Measurements from ENCODE around the gene BMP8B.

The BMP8B gene

GRCh38 chr1:39717809-39718208 is 70.9 kb downstream of the BMP8B start:
- Histone ChIP-seq H4K91ac (ENCODE audit: low read depth, low read length) (no peak overlapping the region), H3K79me2 (ENCODE audit: control insufficient read depth, insufficient read depth, low read length, poor library complexity) (no peaks in the 10 kb centered on the region), H3K4me3 (ENCODE audit: low read depth, low read length) (no peak overlapping the region), H4K8ac (ENCODE audit: low read depth, low read length) (no peak overlapping the region), H3K4me2 (ENCODE audit: low read length) (no peak overlapping the region), H4K12ac (ENCODE audit: low read depth, low read length) (no peak overlapping the region), H2AK5ac (ENCODE audit: low read length) (no peak overlapping the region), H3K9me3 (ENCODE audit: insufficient read depth, low read depth, low read length) (no peaks in the 10 kb centered on the region), H3K36me3 (ENCODE audit: control insufficient read depth in 1 of 2, insufficient read depth in 2 of 2, low read length in 2 of 2) (no peaks in the 10 kb centered on the region), H2BK120ac (ENCODE audit: insufficient read depth, low read length, poor library complexity) (no peak overlapping the region), H3K23ac (ENCODE audit: low read length) (no peak overlapping the region), H2AFZ (ENCODE audit: insufficient read depth, low read length, poor library complexity) (no peak overlapping the region), H3K4me1 (ENCODE audit: control insufficient read depth in 1 of 2, insufficient read depth in 2 of 2, low read length in 2 of 2) (no peaks in the 10 kb centered on the region), H3K79me1 (ENCODE audit: low read length) (no peaks in the 10 kb centered on the region), H3K4ac (ENCODE audit: low read depth, low read length) (no peak overlapping the region), H3K14ac (ENCODE audit: low read length) (no peak overlapping the region), H2BK5ac (ENCODE audit: low read depth, low read length, poor library complexity) (no peak overlapping the region), H3K27ac (ENCODE audit: low read depth, low read length) (no peak overlapping the region), H2BK12ac (ENCODE audit: low read length) (no peak overlapping the region), H3K9ac (ENCODE audit: low read length) (no peak overlapping the region), H3K27me3 (ENCODE audit: insufficient read depth, low read length) (peaks cover 13% of the 10 kb centered on the region), H3K18ac (ENCODE audit: low read length) (no peak overlapping the region)
- DNase-seq: no peak
- no CpG with 5 or more reads among the region's 6 CpGs for WGBS (ENCODE audit: extremely low coverage, insufficient coverage, insufficient read length)

DNA sequence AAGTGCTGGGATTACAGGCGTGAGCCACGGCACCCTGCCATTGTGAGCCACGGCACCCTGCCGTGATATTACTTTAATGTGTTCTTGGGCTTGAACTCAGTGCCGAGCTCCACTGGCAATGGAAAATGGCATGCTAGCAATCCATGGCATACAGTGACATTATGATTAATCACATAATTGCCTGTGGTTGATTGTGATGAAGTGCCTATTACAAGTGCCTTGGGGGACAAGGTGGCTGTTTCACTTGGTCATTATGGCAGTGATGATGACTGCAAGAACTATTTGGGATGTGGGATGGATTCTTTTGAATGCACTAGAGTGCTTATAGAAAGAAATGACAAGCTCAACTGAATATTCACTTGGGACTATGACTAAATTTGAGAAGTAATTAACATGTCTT is 75.1 kb downstream of the BMP8B start:
- WGBS (ENCODE audit: extremely low coverage, insufficient coverage, insufficient read length): no CpG with 5 or more reads among the region's 5 CpGs

DNA sequence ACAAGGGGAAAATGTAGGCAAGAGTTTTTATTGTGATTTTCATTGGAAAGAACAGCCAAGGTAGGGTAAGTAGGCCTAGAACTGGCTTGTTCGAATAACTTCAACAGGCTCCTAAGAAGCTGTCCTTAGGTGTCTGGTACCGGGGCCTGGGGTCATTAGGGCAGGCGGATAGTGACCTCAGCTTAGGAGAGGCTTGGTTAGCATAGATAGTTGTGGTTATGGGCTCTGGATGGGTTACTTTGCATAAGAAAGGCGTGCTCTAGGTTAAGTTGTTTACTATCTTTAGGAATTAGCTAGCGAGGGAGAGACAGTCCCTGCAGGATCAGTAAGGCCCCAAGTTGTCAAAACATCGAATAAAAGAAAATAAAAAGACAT is 76.7 kb downstream of the BMP8B start:
- Histone ChIP-seq H4K12ac (ENCODE audit: low read depth, low read length) (no peak overlapping the region), H3K9ac (ENCODE audit: low read length) (no peak overlapping the region), H4K8ac (ENCODE audit: low read depth, low read length) (no peak overlapping the region), H2AK5ac (ENCODE audit: low read length) (no peak overlapping the region), H2BK5ac (ENCODE audit: low read depth, low read length, poor library complexity) (no peak overlapping the region), H2BK120ac (ENCODE audit: insufficient read depth, low read length, poor library complexity) (no peak overlapping the region), H3K4me2 (ENCODE audit: low read length) (no peak overlapping the region), H3K79me1 (ENCODE audit: low read length) (no peaks in the 10 kb centered on the region), H3K14ac (ENCODE audit: low read length) (no peak overlapping the region), H3K27ac (ENCODE audit: low read depth, low read length) (no peak overlapping the region), H3K79me2 (ENCODE audit: control insufficient read depth, insufficient read depth, low read length, poor library complexity) (no peaks in the 10 kb centered on the region), H4K91ac (ENCODE audit: low read depth, low read length) (no peak overlapping the region), H3K27me3 (ENCODE audit: insufficient read depth, low read length) (peaks cover 5% of the 10 kb centered on the region), H3K9me3 (ENCODE audit: insufficient read depth, low read depth, low read length) (no peaks in the 10 kb centered on the region), H2AFZ (ENCODE audit: insufficient read depth, low read length, poor library complexity) (no peak overlapping the region), H3K4me3 (ENCODE audit: low read depth, low read length) (no peak overlapping the region), H3K4me1 (ENCODE audit: control insufficient read depth in 1 of 2, insufficient read depth in 2 of 2, low read length in 2 of 2) (peaks cover 0 to 5% of the 10 kb centered on the region in 2 experiments), H2BK12ac (ENCODE audit: low read length) (no peak overlapping the region), H3K36me3 (ENCODE audit: control insufficient read depth in 1 of 2, insufficient read depth in 2 of 2, low read length in 2 of 2) (no peaks in the 10 kb centered on the region), H3K23ac (ENCODE audit: low read length) (no peak overlapping the region), H3K18ac (ENCODE audit: low read length) (no peak overlapping the region), H3K4ac (ENCODE audit: low read depth, low read length) (no peak overlapping the region)
- DNase-seq: no peak
- no CpG with 5 or more reads among the region's 6 CpGs for WGBS (ENCODE audit: extremely low coverage, insufficient coverage, insufficient read length)

More for the DNA sequence above, 75.1 kb downstream of the BMP8B start:
- Histone ChIP-seq H3K27me3 (ENCODE audit: insufficient read depth, low read length) (peaks cover 10% of the 10 kb centered on the region), H3K79me2 (ENCODE audit: control insufficient read depth, insufficient read depth, low read length, poor library complexity) (no peaks in the 10 kb centered on the region), H4K8ac (ENCODE audit: low read depth, low read length) (no peak overlapping the region), H3K9ac (ENCODE audit: low read length) (no peak overlapping the region), H3K14ac (ENCODE audit: low read length) (no peak overlapping the region), H2BK5ac (ENCODE audit: low read depth, low read length, poor library complexity) (no peak overlapping the region), H4K12ac (ENCODE audit: low read depth, low read length) (no peak overlapping the region), H3K18ac (ENCODE audit: low read length) (no peak overlapping the region), H3K79me1 (ENCODE audit: low read length) (no peaks in the 10 kb centered on the region), H3K4ac (ENCODE audit: low read depth, low read length) (no peak overlapping the region), H2AFZ (ENCODE audit: insufficient read depth, low read length, poor library complexity) (no peak overlapping the region), H3K4me2 (ENCODE audit: low read length) (no peak overlapping the region), H2BK12ac (ENCODE audit: low read length) (no peak overlapping the region), H3K9me3 (ENCODE audit: insufficient read depth, low read depth, low read length) (no peaks in the 10 kb centered on the region), H3K4me3 (ENCODE audit: low read depth, low read length) (no peak overlapping the region), H3K36me3 (ENCODE audit: control insufficient read depth in 1 of 2, insufficient read depth in 2 of 2, low read length in 2 of 2) (no peaks in the 10 kb centered on the region), H2BK120ac (ENCODE audit: insufficient read depth, low read length, poor library complexity) (no peak overlapping the region), H3K27ac (ENCODE audit: low read depth, low read length) (no peak overlapping the region), H4K91ac (ENCODE audit: low read depth, low read length) (no peak overlapping the region), H3K23ac (ENCODE audit: low read length) (no peak overlapping the region), H3K4me1 (ENCODE audit: control insufficient read depth in 1 of 2, insufficient read depth in 2 of 2, low read length in 2 of 2) (peaks cover 0 to 5% of the 10 kb centered on the region in 2 experiments), H2AK5ac (ENCODE audit: low read length) (no peak overlapping the region)
- DNase-seq: no peak

DNA sequence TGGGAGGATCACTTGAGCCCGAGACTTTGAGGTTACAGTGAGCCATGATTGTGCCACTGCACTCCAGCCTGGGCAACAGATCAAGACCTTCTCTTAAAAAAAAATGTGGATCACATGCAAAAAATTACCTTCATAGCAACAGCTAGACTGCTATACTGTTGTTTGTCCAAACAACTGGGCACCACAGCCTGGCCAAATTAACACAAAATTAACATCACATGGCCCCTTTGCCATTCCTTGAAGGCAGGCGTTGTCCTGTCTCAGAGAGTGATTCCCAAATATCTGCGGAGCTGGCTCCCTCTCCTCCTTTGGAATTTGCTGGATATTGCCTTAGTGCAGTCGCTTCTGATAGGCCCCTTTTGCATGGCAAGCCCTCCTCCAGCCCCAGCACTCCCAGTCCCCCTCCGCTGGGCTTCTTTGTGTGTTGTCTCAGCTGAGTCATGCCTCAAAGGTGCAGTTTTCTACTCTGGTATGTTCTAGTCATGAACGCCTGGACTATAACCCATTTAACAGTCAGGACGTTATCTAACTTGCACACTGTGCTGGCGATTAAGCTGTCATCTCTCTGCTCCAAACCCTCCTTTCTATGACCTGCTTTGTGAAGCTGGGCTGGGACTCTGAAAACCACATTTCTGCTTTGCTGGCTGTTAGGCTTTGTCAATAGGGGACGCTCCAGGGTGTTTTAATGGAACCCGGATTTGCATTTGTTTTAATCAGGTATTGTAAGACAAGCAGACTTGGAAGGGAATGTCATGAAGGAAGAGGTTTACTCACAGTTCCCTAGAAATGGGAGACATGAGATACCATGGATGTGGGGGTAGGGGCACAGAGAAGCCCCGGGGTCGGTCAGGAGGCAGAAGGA is 77.3 kb downstream of the BMP8B start:
- H3K23ac ChIP-seq (ENCODE audit: low read length): no peak overlapping the region
- no peak overlapping the region for H3K14ac ChIP-seq (ENCODE audit: low read length)
- H3K36me3 ChIP-seq (ENCODE audit: control insufficient read depth in 1 of 2, insufficient read depth in 2 of 2, low read length in 2 of 2): no peaks in the 10 kb centered on the region
- no peaks in the 10 kb centered on the region for H3K79me1 ChIP-seq (ENCODE audit: low read length)
- H4K12ac ChIP-seq (ENCODE audit: low read depth, low read length): no peak overlapping the region
- peaks cover 5% of the 10 kb centered on the region for H3K27me3 ChIP-seq (ENCODE audit: insufficient read depth, low read length)
- H3K9me3 ChIP-seq (ENCODE audit: insufficient read depth, low read depth, low read length): no peaks in the 10 kb centered on the region
- H3K27ac ChIP-seq (ENCODE audit: low read depth, low read length): no peak overlapping the region
- H3K4ac ChIP-seq (ENCODE audit: low read depth, low read length): no peak overlapping the region
- no CpG with 5 or more reads among the region's 12 CpGs for WGBS (ENCODE audit: extremely low coverage, insufficient coverage, insufficient read length)
- H3K9ac ChIP-seq (ENCODE audit: low read length): no peak overlapping the region
- H3K4me3 ChIP-seq (ENCODE audit: low read depth, low read length): no peak overlapping the region
- peaks cover 0 to 5% of the 10 kb centered on the region in 2 experiments for H3K4me1 ChIP-seq (ENCODE audit: control insufficient read depth in 1 of 2, insufficient read depth in 2 of 2, low read length in 2 of 2)
- H4K91ac ChIP-seq (ENCODE audit: low read depth, low read length): no peak overlapping the region
- H3K18ac ChIP-seq (ENCODE audit: low read length): no peak overlapping the region
- no peak overlapping the region for H2BK12ac ChIP-seq (ENCODE audit: low read length)
- no peaks in the 10 kb centered on the region for H3K79me2 ChIP-seq (ENCODE audit: control insufficient read depth, insufficient read depth, low read length, poor library complexity)
- no peak overlapping the region for H4K8ac ChIP-seq (ENCODE audit: low read depth, low read length)
- H3K4me2 ChIP-seq (ENCODE audit: low read length): no peak overlapping the region
- peak in 1 of 2 donors; percentile 17 for DNase-seq
- no peak overlapping the region for H2BK5ac ChIP-seq (ENCODE audit: low read depth, low read length, poor library complexity)
- H2AFZ ChIP-seq (ENCODE audit: insufficient read depth, low read length, poor library complexity): no peak overlapping the region
- H2BK120ac ChIP-seq (ENCODE audit: insufficient read depth, low read length, poor library complexity): no peak overlapping the region
- H2AK5ac ChIP-seq (ENCODE audit: low read length): no peak overlapping the region
